NCI-H69 (cell line): ENCODE measurements around the gene ZCWPW1.
A peak's percentile ranks its signal among the peaks of the same experiment; 100 is the strongest.

Source experiments
- DNase-seq: peaks from one replicate; lab custom pipeline; 2025; lab: John Stamatoyannopoulos, UW

The ZCWPW1 gene

DNA sequence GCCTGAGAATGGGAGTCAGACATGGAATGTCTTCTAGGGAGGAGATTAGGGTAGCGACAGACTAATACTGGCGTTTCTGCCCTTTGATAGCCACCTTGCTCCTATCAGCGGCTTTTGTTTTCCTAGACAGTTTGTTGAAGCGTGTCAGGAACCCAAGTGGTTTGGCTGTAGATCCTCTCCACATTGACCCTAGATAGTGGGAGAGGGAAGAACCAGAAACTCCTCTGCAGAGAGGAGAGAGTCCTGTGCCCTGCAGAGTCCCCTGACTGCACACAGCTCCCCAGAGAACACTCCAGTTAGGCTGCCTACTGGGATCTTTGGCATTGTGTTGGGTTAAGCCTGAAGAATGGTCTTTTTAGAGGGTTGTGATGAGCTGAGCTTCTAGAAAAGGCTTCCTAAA, 3.5 kb upstream of the ZCWPW1 start:
- DNase-seq, result no peak

DNA sequence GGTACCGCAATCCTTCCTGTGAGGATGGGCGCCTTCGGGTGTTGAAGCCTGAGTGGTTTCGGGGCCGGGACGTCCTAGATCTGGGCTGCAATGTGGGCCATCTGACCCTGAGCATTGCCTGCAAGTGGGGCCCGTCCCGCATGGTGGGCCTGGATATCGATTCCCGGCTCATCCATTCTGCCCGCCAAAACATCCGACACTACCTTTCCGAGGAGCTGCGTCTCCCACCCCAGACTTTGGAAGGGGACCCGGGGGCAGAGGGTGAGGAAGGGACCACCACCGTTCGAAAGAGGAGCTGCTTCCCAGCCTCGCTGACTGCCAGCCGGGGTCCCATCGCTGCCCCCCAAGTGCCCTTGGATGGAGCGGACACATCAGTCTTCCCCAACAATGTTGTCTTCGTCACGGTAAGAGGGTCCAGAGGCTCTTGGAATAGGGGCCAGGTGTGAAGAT, 2.8 kb upstream of the ZCWPW1 start:
- no peak for DNase-seq

DNA sequence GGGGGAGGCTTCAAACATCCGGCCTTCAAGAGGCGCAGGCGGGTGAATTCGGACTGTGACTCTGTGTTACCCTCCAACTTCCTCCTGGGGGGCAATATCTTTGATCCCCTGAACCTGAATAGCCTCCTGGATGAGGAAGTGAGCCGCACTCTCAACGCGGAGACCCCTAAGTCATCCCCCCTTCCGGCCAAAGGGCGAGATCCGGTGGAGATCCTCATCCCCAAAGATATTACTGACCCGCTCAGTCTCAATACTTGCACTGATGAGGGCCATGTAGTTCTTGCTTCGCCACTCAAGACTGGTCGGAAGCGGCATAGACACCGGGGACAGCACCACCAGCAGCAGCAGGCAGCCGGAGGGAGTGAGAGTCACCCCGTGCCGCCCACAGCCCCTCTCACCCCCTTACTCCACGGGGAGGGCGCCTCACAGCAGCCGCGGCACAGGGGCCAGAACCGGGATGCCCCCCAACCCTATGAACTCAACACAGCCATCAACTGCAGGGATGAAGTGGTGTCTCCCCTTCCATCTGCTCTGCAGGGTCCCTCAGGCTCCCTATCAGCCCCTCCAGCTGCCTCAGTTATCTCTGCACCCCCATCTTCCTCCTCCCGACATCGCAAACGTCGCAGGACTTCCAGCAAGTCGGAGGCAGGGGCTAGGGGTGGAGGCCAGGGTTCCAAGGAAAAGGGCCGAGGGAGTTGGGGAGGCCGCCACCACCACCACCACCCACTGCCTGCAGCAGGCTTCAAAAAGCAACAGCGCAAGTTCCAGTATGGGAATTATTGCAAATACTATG, 2.2 kb upstream of the ZCWPW1 start:
- DNase-seq, result no peak

DNA sequence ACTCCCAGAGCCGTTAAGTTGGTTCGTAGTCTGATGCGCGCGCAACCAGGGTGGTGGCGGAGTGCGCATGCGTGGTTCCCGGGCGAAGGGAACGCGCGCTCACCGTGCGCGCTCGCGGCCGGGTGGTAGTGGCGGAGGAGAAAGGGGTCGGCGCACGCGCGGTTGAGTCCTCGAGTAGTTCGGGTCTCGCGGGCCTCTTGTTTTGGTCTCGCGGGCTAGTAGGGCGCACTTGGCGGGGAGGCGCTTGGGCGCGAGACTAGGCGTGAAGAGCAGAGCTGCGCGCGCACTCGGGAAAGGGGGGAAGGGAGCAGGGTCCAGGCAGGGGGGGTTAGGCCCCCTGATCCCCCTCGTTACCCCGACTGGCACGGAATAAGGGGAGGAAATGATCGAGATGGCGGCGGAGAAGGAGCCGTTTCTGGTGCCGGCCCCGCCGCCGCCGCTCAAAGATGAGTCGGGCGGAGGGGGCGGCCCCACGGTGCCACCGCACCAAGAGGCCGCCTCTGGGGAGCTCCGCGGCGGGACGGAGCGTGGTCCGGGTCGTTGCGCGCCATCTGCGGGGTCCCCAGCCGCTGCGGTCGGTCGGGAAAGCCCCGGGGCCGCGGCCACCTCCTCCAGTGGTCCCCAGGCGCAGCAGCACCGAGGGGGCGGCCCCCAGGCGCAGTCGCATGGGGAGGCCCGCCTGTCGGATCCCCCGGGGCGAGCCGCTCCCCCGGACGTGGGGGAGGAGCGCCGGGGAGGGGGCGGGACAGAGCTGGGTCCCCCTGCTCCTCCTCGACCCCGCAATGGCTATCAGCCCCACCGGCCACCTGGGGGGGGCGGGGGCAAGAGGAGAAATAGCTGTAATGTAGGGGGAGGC, 1.4 kb upstream of the ZCWPW1 start, which contains the start of gene MEPCE:
Gene MEPCE (plus strand): TSS at position 195 of the 856 bp plus-strand sequence. CDS start 188 bp downstream, at position 383.
- DNase-seq, result peak; percentile 99

DNA sequence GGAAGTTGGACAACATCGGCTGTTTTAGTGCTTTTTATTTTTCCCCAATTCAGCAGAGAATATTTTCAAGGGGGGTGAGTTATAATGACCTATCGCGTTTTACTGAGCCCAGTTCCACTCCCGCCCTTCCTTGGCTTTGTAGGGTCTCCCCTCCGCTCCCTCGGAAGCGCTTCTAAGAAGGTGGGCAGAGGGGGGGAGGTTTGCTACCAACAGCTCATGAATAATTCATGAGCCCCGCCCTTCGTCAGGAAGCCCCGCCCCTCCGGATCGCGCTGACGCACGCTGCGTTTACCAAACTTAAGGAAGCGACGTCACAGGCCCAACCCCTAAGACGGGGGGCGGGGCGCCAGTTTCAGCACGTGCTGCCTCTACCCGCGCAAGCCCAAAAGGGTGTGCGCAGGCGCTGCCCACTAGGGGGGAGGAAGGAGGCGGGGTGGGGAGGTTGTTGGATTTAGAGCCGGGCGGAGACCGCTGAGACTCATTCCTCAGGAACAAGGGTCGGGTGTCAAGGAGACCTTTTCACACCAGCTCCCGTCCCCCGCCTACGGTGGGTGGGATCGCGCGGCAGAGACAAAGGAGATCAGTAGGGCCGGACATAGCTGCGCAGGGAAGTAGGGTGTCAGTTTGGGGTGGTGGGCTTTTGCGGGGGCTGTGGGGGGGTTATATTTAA, 599 bp upstream of the ZCWPW1 start:
- peak; percentile 100 for DNase-seq

DNA sequence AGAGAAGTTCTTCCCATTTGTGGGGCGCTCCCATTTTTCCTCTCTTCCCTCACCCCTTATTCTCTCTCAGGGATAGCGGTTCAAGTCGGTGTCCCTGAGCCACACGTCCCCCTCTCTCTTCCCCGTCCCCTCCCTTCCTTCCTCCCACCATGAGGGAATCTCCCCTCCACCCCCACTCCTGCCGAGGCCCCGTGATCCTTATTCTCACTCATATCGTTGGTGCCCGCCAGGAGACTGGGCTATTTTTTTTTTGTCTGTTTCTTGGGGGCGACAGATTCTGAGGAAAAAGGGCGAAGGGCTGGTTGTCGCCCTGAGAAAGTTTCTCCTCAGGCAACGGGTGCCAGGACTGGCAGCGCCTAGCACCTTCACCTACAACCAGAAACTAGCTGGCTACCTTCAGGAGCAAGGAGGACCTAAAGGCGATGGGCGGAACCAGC, 723 bp downstream of the ZCWPW1 start:
- DNase-seq, result no peak

DNA sequence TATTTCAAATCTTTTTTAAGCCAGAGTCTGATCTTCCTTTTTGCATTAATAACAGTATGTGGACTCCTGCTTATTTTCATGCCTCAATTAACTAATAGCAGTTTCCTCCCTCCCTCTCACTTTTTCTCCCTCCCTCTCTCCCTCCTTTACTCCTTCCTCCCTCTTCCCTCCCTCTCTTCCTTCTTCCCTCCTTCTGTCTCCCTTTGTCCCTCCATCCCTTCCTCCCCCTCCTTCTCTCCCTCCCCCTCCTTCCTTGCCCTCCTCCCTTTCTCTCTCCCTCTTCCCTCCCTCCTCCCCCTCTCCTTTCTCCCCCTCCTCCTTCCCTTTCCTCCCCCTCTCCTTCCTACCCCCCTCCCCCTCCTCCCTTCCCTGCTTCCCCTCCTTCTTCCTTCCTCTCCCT, 2.0 kb downstream of the ZCWPW1 start:
- DNase-seq, result no peak

DNA sequence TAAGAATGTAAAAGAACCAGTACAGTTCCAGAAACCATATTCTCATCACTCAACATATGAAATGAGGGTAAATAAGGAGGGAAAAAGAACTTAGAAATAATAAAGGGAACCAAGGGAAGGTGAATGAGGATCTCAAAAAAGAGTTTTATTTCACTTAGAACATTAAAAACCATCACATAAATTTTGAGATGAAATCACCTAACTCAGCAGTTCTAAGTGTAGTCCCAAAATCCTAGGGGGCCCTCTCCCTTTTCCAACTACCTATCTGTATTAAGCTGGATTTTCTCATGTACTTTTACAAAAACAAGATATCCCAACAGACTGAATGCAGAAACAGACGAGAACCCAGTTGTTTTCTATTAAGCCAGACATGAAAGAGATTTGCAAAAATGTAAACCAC, 3.2 kb downstream of the ZCWPW1 start:
- no peak for DNase-seq

DNA sequence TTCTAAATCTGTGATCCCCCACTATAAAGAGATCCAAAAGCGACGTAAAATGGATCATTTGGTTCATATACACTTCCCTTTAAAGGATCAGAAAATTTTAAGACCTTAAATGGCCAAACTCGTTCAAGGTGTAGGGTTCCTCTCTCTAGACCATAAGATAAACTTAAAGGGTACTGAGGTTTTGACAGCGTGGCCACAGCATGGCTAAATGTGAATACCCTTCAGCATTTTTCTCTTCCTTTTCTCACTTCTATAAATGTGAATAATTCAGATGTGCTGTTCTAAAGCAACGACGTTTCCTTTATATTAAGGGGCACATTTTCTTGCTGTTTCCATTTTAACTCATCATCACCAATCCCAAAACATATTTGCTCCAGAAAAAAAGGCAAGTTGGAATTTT, 5.2 kb downstream of the ZCWPW1 start:
- DNase-seq, result no peak

DNA sequence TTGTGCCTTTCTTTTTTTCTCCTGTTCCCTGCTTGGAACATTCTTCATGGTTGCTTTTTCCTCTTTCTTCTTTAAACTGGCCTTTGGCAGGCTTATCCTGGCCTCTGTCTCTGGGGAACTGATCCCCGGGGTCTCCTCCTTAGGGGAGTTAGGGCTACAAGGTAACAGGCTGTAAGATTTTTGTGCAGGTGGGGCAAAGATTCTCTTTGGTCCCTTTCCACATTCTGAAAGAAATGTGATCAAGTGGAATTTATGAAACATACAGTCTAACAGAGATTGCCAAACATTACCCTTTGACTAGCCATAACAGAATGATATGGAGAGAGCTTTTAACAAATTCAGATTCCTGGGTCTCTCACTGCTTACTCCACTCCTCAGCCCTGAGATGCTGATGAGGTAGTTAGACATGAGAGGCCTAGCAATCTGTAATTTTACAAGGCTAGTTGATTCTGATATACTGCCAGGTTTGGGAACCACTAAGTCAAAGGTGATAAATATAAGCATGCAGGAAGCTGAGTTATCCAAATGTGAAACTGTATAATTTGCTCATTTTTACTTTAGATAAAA, 8.8 kb downstream of the ZCWPW1 start:
- no peak for DNase-seq

DNA sequence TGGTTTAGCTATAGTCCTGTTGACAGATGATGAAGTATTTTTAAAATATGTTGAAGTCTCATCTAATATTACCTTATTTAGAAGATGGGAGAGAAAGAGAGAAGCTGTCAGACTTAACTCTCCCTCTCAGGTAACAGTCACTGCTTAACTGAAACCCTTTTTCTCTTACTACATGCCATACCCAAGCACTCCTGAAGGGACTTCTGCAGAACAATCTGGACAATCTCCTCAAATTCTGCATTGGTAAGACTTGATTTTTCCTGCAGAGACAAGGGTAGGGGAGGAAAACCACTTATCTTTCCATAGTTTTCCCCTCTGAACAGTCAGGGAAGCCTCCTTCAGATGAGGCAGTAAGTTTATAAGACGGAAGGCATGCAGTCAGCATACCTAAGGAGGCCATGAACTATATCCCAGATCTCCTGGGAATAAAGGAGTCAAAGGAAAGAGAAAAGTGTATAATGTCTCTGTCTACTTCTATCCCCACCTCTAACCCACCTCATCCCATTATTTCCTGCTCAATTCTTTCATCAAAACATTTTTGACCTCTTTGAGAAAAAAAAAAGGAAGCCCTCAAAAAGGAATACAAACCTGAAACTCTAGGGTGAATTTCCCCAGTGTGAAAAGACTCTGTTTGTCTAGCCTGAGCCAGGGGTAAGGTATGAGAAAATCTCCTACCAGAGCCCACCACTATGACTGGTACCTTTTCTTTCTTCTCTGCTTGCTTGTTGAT, 9.4 kb downstream of the ZCWPW1 start:
- no peak for DNase-seq

DNA sequence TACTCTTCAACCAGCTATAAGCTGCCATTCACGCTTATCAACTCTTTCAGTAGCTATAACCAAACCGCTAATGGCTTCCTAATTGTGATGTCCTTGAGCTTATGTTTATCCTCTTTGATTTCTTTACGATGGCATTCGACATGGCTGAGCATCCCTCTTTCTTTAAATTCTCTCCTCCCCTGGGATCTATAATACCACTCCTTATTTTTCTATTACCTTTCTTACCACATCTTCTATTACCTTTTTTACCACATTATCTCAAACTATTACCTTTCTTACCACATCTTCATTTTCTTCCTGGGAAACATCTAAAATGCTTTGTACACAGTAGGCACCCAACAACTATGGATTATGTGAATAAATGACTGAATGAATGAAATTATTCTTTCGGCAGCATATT, 13.1 kb downstream of the ZCWPW1 start:
- DNase-seq, result no peak

DNA sequence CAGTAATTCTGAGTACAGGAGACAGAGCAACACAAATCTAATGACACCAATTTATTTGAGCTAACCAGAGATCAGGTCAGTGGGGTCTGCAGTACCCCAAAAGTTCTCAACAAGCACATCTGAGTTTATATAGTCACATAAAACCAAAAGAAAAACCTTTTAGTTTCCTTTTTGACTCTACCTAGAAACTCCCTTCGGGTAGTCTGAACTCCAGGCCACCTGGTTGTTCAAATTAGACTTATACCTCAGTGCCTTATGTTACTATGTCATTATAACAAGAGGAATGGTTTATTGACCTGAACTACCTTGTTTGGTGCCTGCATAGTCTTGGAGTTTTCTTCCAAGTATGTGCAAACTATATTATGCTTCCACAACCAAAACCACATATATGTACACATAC, 14.6 kb downstream of the ZCWPW1 start:
- no peak for DNase-seq

DNA sequence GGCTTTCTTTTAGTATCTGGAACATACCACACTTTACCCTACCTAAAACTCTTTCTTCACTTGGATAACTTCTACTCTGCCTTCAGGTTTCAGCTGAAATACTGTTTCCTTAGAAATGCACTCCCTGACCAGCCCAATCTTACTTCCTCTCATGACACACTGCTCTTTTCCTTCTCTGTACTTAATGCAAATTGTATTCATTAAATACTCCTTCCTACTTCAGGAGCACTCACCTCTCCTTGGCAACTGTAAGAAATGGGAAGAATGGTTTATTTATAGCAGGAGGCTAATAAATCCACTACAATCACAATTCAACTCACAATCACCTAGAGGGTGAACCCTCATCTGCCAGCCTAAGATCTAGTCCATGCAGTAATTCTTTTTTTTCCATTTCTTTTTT, 15.2 kb downstream of the ZCWPW1 start:
- DNase-seq, result no peak

DNA sequence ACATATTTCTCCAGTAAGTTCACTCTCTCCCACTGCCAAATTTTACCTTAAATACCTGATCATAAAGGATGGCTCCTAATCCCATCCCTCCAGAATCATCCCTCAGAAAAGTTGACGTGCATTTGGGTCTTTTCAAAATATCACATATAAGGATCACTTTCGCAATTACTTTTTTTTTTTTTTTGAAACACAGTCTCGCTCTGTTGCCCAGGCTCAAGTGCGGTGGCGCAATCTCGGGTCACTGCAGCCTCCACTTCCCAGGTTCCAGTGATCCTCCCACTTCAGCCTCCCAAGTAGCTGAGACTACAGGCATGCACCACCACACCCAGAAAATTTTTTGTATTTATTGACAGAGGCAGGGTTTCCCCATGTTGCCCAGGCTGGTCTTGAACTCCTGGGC, 17.4 kb downstream of the ZCWPW1 start:
- no peak for DNase-seq

DNA sequence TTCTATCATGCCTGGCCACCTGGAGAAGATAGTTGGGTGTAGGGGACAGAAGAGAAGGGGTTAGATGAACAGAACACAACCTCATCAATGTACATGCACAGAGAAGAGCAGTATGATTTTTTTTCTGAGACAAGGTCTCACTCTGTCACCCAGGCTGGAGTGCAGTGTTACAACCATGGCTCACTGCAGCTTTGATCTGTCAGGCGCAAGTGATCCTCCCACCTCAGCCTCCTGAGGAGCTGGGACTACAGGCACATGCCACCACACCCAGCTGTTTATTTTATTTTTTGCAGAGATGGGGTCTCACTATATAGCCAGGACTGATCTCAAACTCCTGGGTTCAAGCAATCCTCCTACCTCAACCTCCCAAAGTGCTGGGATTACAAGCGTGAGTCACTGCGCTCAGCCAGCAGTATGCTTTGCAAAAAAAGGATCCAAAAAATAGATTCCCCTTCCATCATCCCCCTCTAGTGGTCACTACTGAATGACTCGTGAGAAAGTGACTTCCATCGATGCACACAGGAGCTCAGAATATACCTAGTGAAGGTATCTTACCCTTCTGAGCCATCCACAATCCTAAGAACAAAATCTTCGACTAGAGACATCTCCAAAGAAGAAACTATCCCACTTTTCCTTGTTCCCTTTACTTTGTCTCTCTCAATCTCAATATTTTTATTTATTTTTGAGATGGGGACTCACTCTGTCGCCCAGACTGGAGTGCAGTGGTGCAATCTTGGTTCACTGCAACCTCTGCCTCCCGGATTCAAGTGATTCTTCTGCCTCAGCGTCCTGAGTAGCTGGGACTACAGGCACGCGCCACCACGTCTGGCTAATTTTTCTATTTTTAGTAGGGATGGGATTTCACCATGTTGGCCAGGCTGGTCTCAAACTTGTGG, 21.0 kb downstream of the ZCWPW1 start:
- DNase-seq, result peak; percentile 71

DNA sequence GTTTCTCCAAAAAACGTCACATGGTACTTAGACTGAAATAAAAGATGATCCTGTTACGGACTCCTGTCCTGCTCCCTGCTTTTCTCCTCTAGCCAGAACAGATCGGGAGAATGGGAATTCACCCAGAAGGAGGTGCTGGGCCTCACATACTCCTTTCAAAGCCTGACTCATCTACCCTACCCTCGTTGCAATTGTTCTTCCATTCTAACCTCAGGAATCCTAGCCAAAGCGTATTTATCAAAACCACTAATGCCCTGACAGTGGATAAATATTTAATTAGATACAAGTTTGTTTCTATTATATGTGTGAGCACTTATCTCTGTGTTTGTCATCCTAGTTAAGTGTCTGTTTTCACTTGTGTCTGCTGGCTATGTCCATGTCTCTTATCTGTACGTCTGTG, 21.7 kb downstream of the ZCWPW1 start:
- DNase-seq, result no peak

DNA sequence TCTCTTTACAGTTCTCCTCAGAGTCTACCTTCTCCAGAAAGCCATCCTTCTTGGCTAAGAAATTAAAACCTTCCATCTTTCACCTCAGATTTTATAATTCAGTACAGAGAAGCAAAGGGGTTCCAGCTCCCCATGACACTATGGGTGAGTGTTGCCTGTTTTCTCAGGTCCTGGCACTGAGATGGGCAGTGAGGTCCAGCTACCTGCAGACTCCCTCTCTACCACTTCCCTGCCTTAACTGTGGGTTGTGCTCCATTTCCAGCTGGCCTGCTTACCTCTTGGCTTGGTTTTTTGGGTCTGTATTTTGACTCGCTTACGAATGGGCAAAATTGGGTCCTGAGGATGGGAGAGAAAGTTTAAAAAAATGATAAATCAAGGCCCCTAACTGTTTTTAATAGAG, 26.3 kb downstream of the ZCWPW1 start:
- no peak for DNase-seq

DNA sequence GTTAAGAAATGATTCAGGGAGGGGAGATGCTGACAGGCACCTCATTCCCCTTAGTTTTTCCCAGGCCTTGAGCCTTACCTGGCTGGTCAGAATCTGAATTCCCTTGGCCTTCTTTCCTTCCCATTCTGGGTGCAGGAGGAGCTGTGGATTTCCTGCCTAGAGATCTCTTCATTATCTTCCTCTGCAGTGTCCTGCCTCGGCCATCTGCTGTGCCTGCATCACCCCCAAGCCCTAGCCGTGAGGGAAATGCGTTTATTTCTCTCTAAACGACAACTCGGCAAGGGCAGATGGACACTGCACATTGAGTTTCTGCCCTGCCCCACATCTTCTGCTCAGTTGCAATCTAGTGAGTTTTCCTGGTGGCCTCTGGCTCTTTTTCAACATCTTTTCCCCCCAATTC, 26.7 kb downstream of the ZCWPW1 start:
- DNase-seq, result no peak

DNA sequence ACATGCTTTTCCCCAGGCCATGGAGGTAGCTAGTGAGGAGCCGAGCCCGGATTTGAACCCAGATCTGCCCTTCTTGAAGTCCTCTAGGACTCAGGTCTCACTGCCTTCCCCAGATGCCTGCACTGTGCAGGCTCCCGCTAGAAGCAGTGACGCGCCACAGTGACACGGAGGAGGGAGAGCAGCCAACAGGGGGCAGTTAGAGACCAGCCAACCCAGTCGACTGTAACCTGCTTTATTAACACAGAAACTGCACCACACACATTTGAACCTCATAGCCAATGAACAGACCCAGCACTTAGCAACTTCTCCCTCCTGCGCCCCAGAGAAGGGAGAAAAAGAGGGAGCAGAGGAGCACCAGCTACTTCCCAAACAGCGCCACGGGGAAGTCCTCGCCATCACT, 27.8 kb downstream of the ZCWPW1 start:
- peak; percentile 31 for DNase-seq

DNA sequence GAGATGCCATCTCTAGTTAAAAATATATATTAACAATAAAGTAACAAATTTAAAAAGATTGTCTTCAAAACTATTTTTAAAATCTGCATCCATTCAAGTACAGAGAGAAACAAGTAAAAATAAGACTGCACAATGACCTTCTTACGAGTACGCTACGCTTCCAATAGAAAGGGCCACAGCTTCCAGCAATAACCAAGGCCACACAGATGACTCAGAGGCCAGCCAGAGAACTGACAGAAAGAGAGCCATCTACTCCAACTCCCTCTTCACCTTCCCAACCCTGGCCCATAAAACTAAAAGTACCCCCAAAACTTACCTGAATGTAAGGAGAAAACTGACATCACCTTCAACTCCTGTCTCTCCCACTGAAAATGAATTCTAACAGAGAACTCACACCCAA, 28.5 kb downstream of the ZCWPW1 start:
- no peak for DNase-seq
